ENCODE results near the gene SDHAF3.
"Not testable (repeated sequence)": the region's sequence is repeated elsewhere in the genome, so short reads cannot be mapped to it uniquely, and the experiment has no call there.

The SDHAF3 gene

GRCh38 chr7:97128736-97129135 is 11.2 kb downstream of the SDHAF3 start:
- Histone ChIP-seq H3K4me1 (ENCODE audit: control insufficient read depth in 1 of 2, insufficient read depth in 2 of 2, low read length in 2 of 2) (no peaks in the 10 kb centered on the region), H3K9me3 (ENCODE audit: control insufficient read depth in 1 of 2, low read length in 2 of 2) (no peaks in the 10 kb centered on the region), H3K4me3 (ENCODE audit: low read depth in 1 of 2, low read length in 2 of 2) (no peak overlapping the region), H3K27ac (ENCODE audit: low read length) (no peak overlapping the region), H3K27me3 (ENCODE audit: low read depth, low read length) (no peaks in the 10 kb centered on the region), H3K36me3 (ENCODE audit: control insufficient read depth in 1 of 2, insufficient read depth in 2 of 2, low read length in 2 of 2) (no peaks in the 10 kb centered on the region)

- H3K9me3 ChIP-seq (ENCODE audit: control insufficient read depth in 1 of 2, low read length in 2 of 2) = no peaks in the 10 kb centered on the region
- no peak overlapping the region for H3K27ac ChIP-seq (ENCODE audit: low read length)
- no peaks in the 10 kb centered on the region for H3K36me3 ChIP-seq (ENCODE audit: control insufficient read depth in 1 of 2, insufficient read depth in 2 of 2, low read length in 2 of 2)
- H3K4me3 ChIP-seq (ENCODE audit: low read depth in 1 of 2, low read length in 2 of 2) = no peak overlapping the region
- no peaks in the 10 kb centered on the region for H3K4me1 ChIP-seq (ENCODE audit: control insufficient read depth in 1 of 2, insufficient read depth in 2 of 2, low read length in 2 of 2)
- H3K27me3 ChIP-seq (ENCODE audit: low read depth, low read length) = no peaks in the 10 kb centered on the region
These were observed 13.1 kb downstream of the SDHAF3 start for GRCh38 chr7:97130417-97131139.

GRCh38 chr7:97133159-97133558 is 15.7 kb downstream of the SDHAF3 start:
- Histone ChIP-seq H3K4me3 (ENCODE audit: low read depth in 1 of 2, low read length in 2 of 2) (no peak overlapping the region), H3K36me3 (ENCODE audit: control insufficient read depth in 1 of 2, insufficient read depth in 2 of 2, low read length in 2 of 2) (no peaks in the 10 kb centered on the region), H3K9me3 (ENCODE audit: control insufficient read depth in 1 of 2, low read length in 2 of 2) (no peaks in the 10 kb centered on the region), H3K4me1 (ENCODE audit: control insufficient read depth in 1 of 2, insufficient read depth in 2 of 2, low read length in 2 of 2) (no peaks in the 10 kb centered on the region), H3K27ac (ENCODE audit: low read length) (no peak overlapping the region), H3K27me3 (ENCODE audit: low read depth, low read length) (no peaks in the 10 kb centered on the region)

GRCh38 chr7:97138830-97139229 is 21.3 kb downstream of the SDHAF3 start:
- peaks cover 3 to 14% of the 10 kb centered on the region in 2 donors for H3K9me3 ChIP-seq (ENCODE audit: control insufficient read depth in 1 of 2, low read length in 2 of 2)
- H3K4me1 ChIP-seq (ENCODE audit: control insufficient read depth in 1 of 2, insufficient read depth in 2 of 2, low read length in 2 of 2) = no peaks in the 10 kb centered on the region
- H3K36me3 ChIP-seq (ENCODE audit: control insufficient read depth in 1 of 2, insufficient read depth in 2 of 2, low read length in 2 of 2) = peaks cover 3 to 5% of the 10 kb centered on the region in 2 donors
- no peak overlapping the region for H3K4me3 ChIP-seq (ENCODE audit: low read depth in 1 of 2, low read length in 2 of 2)
- no peaks in the 10 kb centered on the region for H3K27me3 ChIP-seq (ENCODE audit: low read depth, low read length)
- no peak overlapping the region for H3K27ac ChIP-seq (ENCODE audit: low read length)

- Histone ChIP-seq H3K27ac (ENCODE audit: low read length) (no peak overlapping the region), H3K27me3 (ENCODE audit: low read depth, low read length) (no peaks in the 10 kb centered on the region), H3K9me3 (ENCODE audit: control insufficient read depth in 1 of 2, low read length in 2 of 2) (no peaks in the 10 kb centered on the region), H3K36me3 (ENCODE audit: control insufficient read depth in 1 of 2, insufficient read depth in 2 of 2, low read length in 2 of 2) (no peaks in the 10 kb centered on the region), H3K4me1 (ENCODE audit: control insufficient read depth in 1 of 2, insufficient read depth in 2 of 2, low read length in 2 of 2) (no peaks in the 10 kb centered on the region), H3K4me3 (ENCODE audit: low read depth in 1 of 2, low read length in 2 of 2) (no peak overlapping the region)
These were observed 27.6 kb downstream of the SDHAF3 start for GRCh38 chr7:97145068-97145467.

GRCh38 chr7:97149843-97150242 is 32.3 kb downstream of the SDHAF3 start:
- Histone ChIP-seq H3K9me3 (ENCODE audit: control insufficient read depth in 1 of 2, low read length in 2 of 2) (no peaks in the 10 kb centered on the region), H3K4me1 (ENCODE audit: control insufficient read depth in 1 of 2, insufficient read depth in 2 of 2, low read length in 2 of 2) (no peaks in the 10 kb centered on the region), H3K36me3 (ENCODE audit: control insufficient read depth in 1 of 2, insufficient read depth in 2 of 2, low read length in 2 of 2) (no peaks in the 10 kb centered on the region), H3K27me3 (ENCODE audit: low read depth, low read length) (no peaks in the 10 kb centered on the region), H3K27ac (ENCODE audit: low read length) (no peak overlapping the region), H3K4me3 (ENCODE audit: low read depth in 1 of 2, low read length in 2 of 2) (no peak overlapping the region)

- no peaks in the 10 kb centered on the region for H3K4me1 ChIP-seq (ENCODE audit: control insufficient read depth in 1 of 2, insufficient read depth in 2 of 2, low read length in 2 of 2)
- H3K27me3 ChIP-seq (ENCODE audit: low read depth, low read length) = no peaks in the 10 kb centered on the region
- H3K9me3 ChIP-seq (ENCODE audit: control insufficient read depth in 1 of 2, low read length in 2 of 2) = no peaks in the 10 kb centered on the region
- H3K36me3 ChIP-seq (ENCODE audit: control insufficient read depth in 1 of 2, insufficient read depth in 2 of 2, low read length in 2 of 2) = peaks cover 0 to 4% of the 10 kb centered on the region in 2 donors
- no peak overlapping the region for H3K27ac ChIP-seq (ENCODE audit: low read length)
- no peak overlapping the region for H3K4me3 ChIP-seq (ENCODE audit: low read depth in 1 of 2, low read length in 2 of 2)
These were observed 38.5 kb downstream of the SDHAF3 start for GRCh38 chr7:97155897-97156418.

- not testable (repeated sequence) for H3K9me3 ChIP-seq (ENCODE audit: control insufficient read depth in 1 of 2, low read length in 2 of 2); H3K4me1 ChIP-seq (ENCODE audit: control insufficient read depth in 1 of 2, insufficient read depth in 2 of 2, low read length in 2 of 2); H3K36me3 ChIP-seq (ENCODE audit: control insufficient read depth in 1 of 2, insufficient read depth in 2 of 2, low read length in 2 of 2); H3K27ac ChIP-seq (ENCODE audit: low read length); H3K27me3 ChIP-seq (ENCODE audit: low read depth, low read length); H3K4me3 ChIP-seq (ENCODE audit: low read depth in 1 of 2, low read length in 2 of 2)
These were observed 42.5 kb downstream of the SDHAF3 start for GRCh38 chr7:97159984-97160383.

GRCh38 chr7:97161609-97162008 is 44.1 kb downstream of the SDHAF3 start:
- not testable (repeated sequence) for H3K27me3 ChIP-seq (ENCODE audit: low read depth, low read length); H3K36me3 ChIP-seq (ENCODE audit: control insufficient read depth in 1 of 2, insufficient read depth in 2 of 2, low read length in 2 of 2); H3K4me1 ChIP-seq (ENCODE audit: control insufficient read depth in 1 of 2, insufficient read depth in 2 of 2, low read length in 2 of 2); H3K4me3 ChIP-seq (ENCODE audit: low read depth in 1 of 2, low read length in 2 of 2); H3K27ac ChIP-seq (ENCODE audit: low read length); H3K9me3 ChIP-seq (ENCODE audit: control insufficient read depth in 1 of 2, low read length in 2 of 2)

- Histone ChIP-seq H3K4me3 (ENCODE audit: low read depth in 1 of 2, low read length in 2 of 2) (no peak overlapping the region), H3K36me3 (ENCODE audit: control insufficient read depth in 1 of 2, insufficient read depth in 2 of 2, low read length in 2 of 2) (peaks cover 0 to 4% of the 10 kb centered on the region in 2 donors), H3K27ac (ENCODE audit: low read length) (no peak overlapping the region), H3K9me3 (ENCODE audit: control insufficient read depth in 1 of 2, low read length in 2 of 2) (no peaks in the 10 kb centered on the region), H3K27me3 (ENCODE audit: low read depth, low read length) (no peaks in the 10 kb centered on the region), H3K4me1 (ENCODE audit: control insufficient read depth in 1 of 2, insufficient read depth in 2 of 2, low read length in 2 of 2) (no peaks in the 10 kb centered on the region)
These were observed 48.8 kb downstream of the SDHAF3 start for GRCh38 chr7:97166308-97166707.

GRCh38 chr7:97167176-97167575 is 49.7 kb downstream of the SDHAF3 start:
- H3K27me3 ChIP-seq (ENCODE audit: low read depth, low read length) = no peaks in the 10 kb centered on the region
- no peak overlapping the region for H3K4me3 ChIP-seq (ENCODE audit: low read depth in 1 of 2, low read length in 2 of 2)
- no peaks in the 10 kb centered on the region for H3K4me1 ChIP-seq (ENCODE audit: control insufficient read depth in 1 of 2, insufficient read depth in 2 of 2, low read length in 2 of 2)
- H3K27ac ChIP-seq (ENCODE audit: low read length) = no peak overlapping the region
- no peaks in the 10 kb centered on the region for H3K9me3 ChIP-seq (ENCODE audit: control insufficient read depth in 1 of 2, low read length in 2 of 2)
- peaks cover 0 to 4% of the 10 kb centered on the region in 2 donors for H3K36me3 ChIP-seq (ENCODE audit: control insufficient read depth in 1 of 2, insufficient read depth in 2 of 2, low read length in 2 of 2)

- peaks cover 0 to 4% of the 10 kb centered on the region in 2 donors for H3K36me3 ChIP-seq (ENCODE audit: control insufficient read depth in 1 of 2, insufficient read depth in 2 of 2, low read length in 2 of 2)
- H3K4me3 ChIP-seq (ENCODE audit: low read depth in 1 of 2, low read length in 2 of 2) = no peak overlapping the region
- H3K27ac ChIP-seq (ENCODE audit: low read length) = no peak overlapping the region
- H3K4me1 ChIP-seq (ENCODE audit: control insufficient read depth in 1 of 2, insufficient read depth in 2 of 2, low read length in 2 of 2) = no peaks in the 10 kb centered on the region
- no peaks in the 10 kb centered on the region for H3K27me3 ChIP-seq (ENCODE audit: low read depth, low read length)
- H3K9me3 ChIP-seq (ENCODE audit: control insufficient read depth in 1 of 2, low read length in 2 of 2) = no peaks in the 10 kb centered on the region
These were observed 50.3 kb downstream of the SDHAF3 start for GRCh38 chr7:97167749-97168148.
